ENCODE measurements around the gene EFR3B.

EFR3B gene

DNA sequence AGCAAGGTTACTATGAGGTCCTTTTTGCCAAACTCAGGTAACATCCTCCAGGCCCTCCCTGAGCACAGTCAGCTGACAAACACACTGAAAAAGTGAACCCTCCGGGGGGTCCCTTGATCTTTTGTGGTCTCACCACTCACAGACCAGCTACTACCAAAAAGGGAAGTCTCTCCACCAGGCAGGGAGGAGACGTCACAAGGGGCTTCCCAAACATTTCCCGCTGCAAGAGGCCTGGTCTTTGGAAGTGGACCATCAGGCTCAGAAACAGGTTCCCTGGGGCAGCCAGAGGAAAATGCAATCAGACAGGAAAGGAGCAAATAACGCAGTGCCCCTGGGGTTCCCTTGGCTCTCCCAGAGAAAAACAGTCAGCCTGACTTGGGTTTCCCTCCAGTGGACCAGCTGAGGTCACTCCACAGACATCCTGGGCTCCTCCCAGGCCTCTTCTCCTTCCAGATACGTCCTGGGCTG is 165.2 kb downstream of the EFR3B start:
- no peak for TF ChIP-seq YY1 (IDR thresholded peaks at IDR 0.05; ENCODE audit: low read depth)
- no peak for TF ChIP-seq RAD21 (IDR thresholded peaks at IDR 0.05; ENCODE audit: low read depth)
- TF ChIP-seq USF1 (IDR thresholded peaks at IDR 0.05), result no peak
- TF ChIP-seq CREB1 (IDR thresholded peaks at IDR 0.05; ENCODE audit: low read depth), result no peak
- no peak for TF ChIP-seq ZBTB7A (IDR thresholded peaks at IDR 0.05; ENCODE audit: low read depth)
- TF ChIP-seq FOXM1 (IDR thresholded peaks at IDR 0.05; ENCODE audit: borderline replicate concordance, low read depth), result no peak
- TF ChIP-seq, protein P1, sequence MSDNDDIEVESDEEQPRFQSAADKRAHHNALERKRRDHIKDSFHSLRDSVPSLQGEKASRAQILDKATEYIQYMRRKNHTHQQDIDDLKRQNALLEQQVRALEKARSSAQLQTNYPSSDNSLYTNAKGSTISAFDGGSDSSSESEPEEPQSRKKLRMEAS (IDR thresholded peaks at IDR 0.05), result no peak
- no peak for TF ChIP-seq EGR1 (IDR thresholded peaks at IDR 0.05)
- TF ChIP-seq TAF1 (IDR thresholded peaks at IDR 0.05; ENCODE audit: low read depth), result no peak
- no peak for TF ChIP-seq CEBPB (IDR thresholded peaks at IDR 0.05)
- no peak for TF ChIP-seq REST (IDR thresholded peaks at IDR 0.05; ENCODE audit: low read depth)
- no peak for TF ChIP-seq TCF12 (IDR thresholded peaks at IDR 0.05; ENCODE audit: low read depth)
- TF ChIP-seq NFIC (IDR thresholded peaks at IDR 0.05), result no peak
- TF ChIP-seq EP300 (IDR thresholded peaks at IDR 0.05; ENCODE audit: borderline replicate concordance), result no peak
- no peak for TF ChIP-seq TEAD4 (IDR thresholded peaks at IDR 0.05)
